Activated T-helper 17 cell treated with anti-CD3 and anti-CD28 coated beads, Interleukin-2, amount 50 U/mL, for 72 hours (primary cell): Measurements from ENCODE around the gene EPB41L5. TPM values are rescaled to one million over a fixed set of nuclear protein-coding genes. Genes with fewer than 3 reads are reported as not detected.
"Not testable (repeated sequence)": the region's sequence is repeated elsewhere in the genome, so short reads cannot be mapped to it uniquely, and the experiment has no call there.

Experiments
- ATAC-seq: fragments of 150-1000 bp; cut with Tn5 transposase; replicated peaks from 2 replicates; pipeline ENCODE4 v1.10.0; 2021; ENCODE audit warnings: mild to moderate bottlenecking, moderate library complexity
- H3K27ac Mint-ChIP-seq: one replicate; pipeline ENCODE4 v1.8.0; 2022; ENCODE audit warnings: mixed read lengths
- H3K27me3 Mint-ChIP-seq: one replicate; pipeline ENCODE4 v1.8.0; 2022; ENCODE audit warnings: mixed read lengths
- H3K36me3 Mint-ChIP-seq: one replicate; pipeline ENCODE4 v1.8.0; 2022; ENCODE audit warnings: low read depth, mild to moderate bottlenecking, mixed read lengths
- H3K4me1 Mint-ChIP-seq: one replicate; pipeline ENCODE4 v1.8.0; 2022; ENCODE audit warnings: mixed read lengths
- H3K4me3 Mint-ChIP-seq: one replicate; pipeline ENCODE4 v1.8.0; 2022; ENCODE audit warnings: mild to moderate bottlenecking, mixed read lengths
- H3K9me3 Mint-ChIP-seq: one replicate; pipeline ENCODE4 v1.8.0; 2022; ENCODE audit warnings: mixed read lengths
- total RNA-seq, 2 donors: library from RNA; stranded (reverse); gene quantifications; one replicate each; pipeline ENCODE4 v1.2.3, GENCODE V29; 2022

The EPB41L5 gene
- 1 to 10 TPM; 1.9 to 2.4 TPM for total RNA-seq

GRCh38 chr2:120012771-120013596, at the start of gene EPB41L5:
Gene EPB41L5, plus strand, starts transcription at chr2:120013077. Its CDS starts 6,008 bp downstream, at chr2:120019085.
- peak; percentile 97 for ATAC-seq
- Mint-ChIP-seq H3K9me3 (no peaks in the 10 kb centered on the region), H3K4me1 (peaks cover 6% of the 10 kb centered on the region), H3K36me3 (no peaks in the 10 kb centered on the region), H3K4me3 (peak within 1 kb of the TSS; percentile 81), H3K27me3 (no peaks in the 10 kb centered on the region), H3K27ac (no peak within 1 kb of the TSS)

DNA sequence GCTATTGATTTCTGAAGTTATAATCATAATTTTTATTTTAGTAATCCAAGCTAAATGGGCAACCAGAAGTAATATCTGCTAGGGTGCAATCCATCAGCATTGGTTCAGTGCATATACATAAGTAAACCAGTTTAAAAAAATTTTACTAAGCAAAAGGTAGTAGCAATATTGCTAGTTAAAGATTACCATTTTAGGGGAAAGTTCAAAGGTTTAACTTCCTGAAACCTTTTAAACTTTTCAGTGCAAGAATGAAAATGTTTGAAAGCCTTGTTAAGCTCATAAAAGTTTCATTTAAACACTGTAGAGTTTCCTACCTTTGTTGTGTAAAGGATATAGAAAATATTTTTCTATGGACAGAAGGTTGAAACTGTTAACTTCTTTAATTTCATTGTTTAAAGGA, 31.0 kb upstream of the EPB41L5 start:
- Mint-ChIP-seq H3K4me3 (no peak overlapping the region), H3K4me1 (no peaks in the 10 kb centered on the region), H3K9me3 (no peaks in the 10 kb centered on the region), H3K36me3 (peaks cover 8% of the 10 kb centered on the region), H3K27me3 (no peaks in the 10 kb centered on the region), H3K27ac (no peak overlapping the region)
- no peak for ATAC-seq

DNA sequence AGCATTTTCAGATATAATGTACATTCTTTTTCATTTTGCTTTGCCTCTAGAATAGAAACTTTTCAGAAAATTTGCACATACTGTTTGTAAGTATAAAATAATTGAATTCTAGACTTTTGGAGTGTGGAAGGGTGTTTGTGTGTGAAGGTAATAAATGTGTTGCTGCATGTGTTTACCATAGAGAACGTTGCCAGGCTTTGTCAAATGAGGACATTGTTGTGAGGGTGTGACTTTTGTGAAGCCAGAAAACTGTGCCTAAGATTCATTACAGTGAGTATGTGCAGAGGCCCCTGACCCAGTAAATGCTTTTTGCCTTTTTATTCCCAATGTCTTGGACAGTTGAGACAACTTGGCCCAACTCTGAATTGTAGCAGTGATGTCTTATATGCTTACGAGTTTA, 30.4 kb upstream of the EPB41L5 start:
- ATAC-seq, result no peak
- no peak overlapping the region for H3K27ac Mint-ChIP-seq
- no peaks in the 10 kb centered on the region for H3K27me3 Mint-ChIP-seq
- no peaks in the 10 kb centered on the region for H3K9me3 Mint-ChIP-seq
- no peak overlapping the region for H3K4me3 Mint-ChIP-seq
- H3K36me3 Mint-ChIP-seq, result peaks cover 2% of the 10 kb centered on the region
- H3K4me1 Mint-ChIP-seq, result no peaks in the 10 kb centered on the region

GRCh38 chr2:119983108-119983507, 29.8 kb upstream of the EPB41L5 start:
- Mint-ChIP-seq H3K9me3 (no peaks in the 10 kb centered on the region), H3K27me3 (no peaks in the 10 kb centered on the region), H3K36me3 (no peaks in the 10 kb centered on the region), H3K27ac (no peak overlapping the region), H3K4me1 (no peaks in the 10 kb centered on the region), H3K4me3 (no peak overlapping the region)
- ATAC-seq, result no peak

DNA sequence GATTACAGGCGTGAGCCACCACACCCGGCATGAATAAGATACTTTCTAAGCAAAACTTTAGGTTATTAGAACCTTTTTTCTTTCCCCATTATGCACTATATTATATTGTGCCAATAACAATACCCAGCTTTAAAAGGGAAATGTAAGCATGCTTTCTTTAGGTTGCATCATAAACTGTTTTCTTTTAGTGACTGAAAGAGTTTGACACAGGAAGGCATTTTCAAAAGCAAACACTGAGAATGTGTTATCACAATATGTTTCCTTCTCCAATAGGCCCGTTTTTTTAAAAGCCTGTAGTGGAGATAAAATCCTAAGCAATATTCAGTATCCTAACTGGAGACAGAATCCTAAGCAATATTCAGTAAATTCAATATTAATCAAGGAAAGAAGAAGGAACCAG, 16.7 kb upstream of the EPB41L5 start:
- Mint-ChIP-seq H3K27me3 (peaks cover 4% of the 10 kb centered on the region), H3K36me3 (no peaks in the 10 kb centered on the region), H3K9me3 (no peaks in the 10 kb centered on the region), H3K4me1 (no peaks in the 10 kb centered on the region), H3K27ac (no peak overlapping the region), H3K4me3 (no peak overlapping the region)
- no peak for ATAC-seq

GRCh38 chr2:119996896-119997891, 15.7 kb upstream of the EPB41L5 start:
- H3K27me3 Mint-ChIP-seq, H3K4me3 Mint-ChIP-seq, ATAC-seq, H3K27ac Mint-ChIP-seq, H3K9me3 Mint-ChIP-seq, H3K4me1 Mint-ChIP-seq, H3K36me3 Mint-ChIP-seq: not testable (repeated sequence)

- ATAC-seq, result no peak
- no peak overlapping the region for H3K4me3 Mint-ChIP-seq
- H3K36me3 Mint-ChIP-seq, result no peaks in the 10 kb centered on the region
- H3K4me1 Mint-ChIP-seq, result no peaks in the 10 kb centered on the region
- H3K9me3 Mint-ChIP-seq, result no peaks in the 10 kb centered on the region
- no peak overlapping the region for H3K27ac Mint-ChIP-seq
- no peaks in the 10 kb centered on the region for H3K27me3 Mint-ChIP-seq
These were observed 11.4 kb upstream of the EPB41L5 start for GRCh38 chr2:120001471-120001870.

DNA sequence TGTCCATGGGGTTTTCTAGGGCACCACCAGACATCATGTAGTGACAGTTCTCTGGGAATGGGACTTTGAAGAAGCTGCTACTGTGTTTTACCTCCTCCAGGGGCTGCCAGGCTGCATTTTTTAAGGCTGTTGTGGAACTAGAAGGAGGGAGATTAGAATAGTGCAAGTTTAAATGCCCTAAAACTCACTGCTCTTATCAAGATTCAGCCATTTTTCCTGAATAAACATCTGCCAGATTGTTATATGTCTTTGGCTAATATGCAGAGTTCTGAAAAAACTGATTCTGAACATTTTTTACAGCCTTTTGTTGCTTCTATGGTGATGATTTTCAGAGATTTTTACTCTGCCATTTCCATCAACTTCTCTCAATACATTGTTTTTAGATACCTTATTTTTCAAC, 8.6 kb upstream of the EPB41L5 start:
- no peak for ATAC-seq
- H3K4me1 Mint-ChIP-seq, result no peaks in the 10 kb centered on the region
- H3K27ac Mint-ChIP-seq, result no peak overlapping the region
- no peaks in the 10 kb centered on the region for H3K36me3 Mint-ChIP-seq
- no peak overlapping the region for H3K4me3 Mint-ChIP-seq
- H3K9me3 Mint-ChIP-seq, result no peaks in the 10 kb centered on the region
- H3K27me3 Mint-ChIP-seq, result no peaks in the 10 kb centered on the region

DNA sequence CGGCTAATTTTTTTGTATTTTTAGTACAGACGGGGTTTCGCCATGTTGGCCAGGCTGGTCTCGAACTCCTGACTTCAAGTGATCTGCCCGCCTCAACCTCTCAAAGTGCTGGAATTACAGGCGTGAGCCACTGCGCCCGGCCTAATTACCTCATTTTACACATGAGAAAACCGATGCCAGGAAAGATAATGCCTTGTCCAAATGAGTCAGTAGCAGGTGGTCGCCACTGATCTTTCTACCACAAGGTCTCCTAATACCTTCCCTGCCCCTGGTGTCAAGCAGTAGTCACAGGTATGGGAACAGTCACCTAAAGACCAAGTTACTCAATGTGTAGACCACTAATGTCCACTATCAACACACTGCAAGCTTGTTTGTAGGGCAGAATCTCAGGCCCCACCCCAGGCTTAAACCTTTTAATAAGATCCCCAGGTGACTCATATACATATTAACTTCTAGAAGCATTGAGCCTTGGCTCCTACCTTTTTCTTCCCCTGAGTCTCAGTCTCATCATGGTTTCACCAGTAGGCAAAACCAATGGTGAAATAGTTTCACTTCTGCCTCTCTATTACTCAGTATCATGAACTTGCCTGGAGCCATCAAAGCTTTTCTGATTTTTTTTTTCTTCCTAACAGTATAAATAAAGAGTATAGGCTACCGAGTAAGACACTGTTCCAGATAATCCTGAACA, 6.9 kb upstream of the EPB41L5 start:
- Mint-ChIP-seq H3K27ac (no peak overlapping the region), H3K36me3 (no peaks in the 10 kb centered on the region), H3K4me3 (no peak overlapping the region), H3K4me1 (no peaks in the 10 kb centered on the region), H3K27me3 (no peaks in the 10 kb centered on the region), H3K9me3 (no peaks in the 10 kb centered on the region)
- ATAC-seq, result peak; percentile 60

- Mint-ChIP-seq H3K36me3 (no peaks in the 10 kb centered on the region), H3K27ac (no peak overlapping the region), H3K4me1 (peaks cover 6% of the 10 kb centered on the region), H3K9me3 (no peaks in the 10 kb centered on the region), H3K27me3 (no peaks in the 10 kb centered on the region), H3K4me3 (no peak overlapping the region)
- ATAC-seq, result no peak
These were observed 5.0 kb upstream of the EPB41L5 start for GRCh38 chr2:120007851-120008250.

DNA sequence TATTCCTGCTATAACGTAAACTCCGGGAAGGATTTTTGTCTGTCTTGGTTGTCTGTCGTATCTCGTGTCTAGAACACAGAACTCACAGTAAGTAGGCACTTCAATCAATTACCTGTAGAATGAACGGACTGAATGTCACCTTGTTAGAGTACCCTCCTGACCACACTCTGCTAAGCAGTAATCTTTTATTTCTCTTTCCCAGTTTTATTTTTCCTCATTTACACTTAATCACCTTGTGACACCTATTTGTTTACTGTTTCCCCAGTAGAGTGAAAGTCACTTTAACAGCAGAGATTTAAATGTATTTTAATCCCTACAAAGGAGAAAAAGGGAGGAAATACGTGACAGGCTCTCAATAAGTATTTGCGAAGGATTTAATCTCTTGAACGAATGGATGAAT, 514 bp upstream of the EPB41L5 start:
- H3K27ac Mint-ChIP-seq, result no peak overlapping the region
- no peaks in the 10 kb centered on the region for H3K27me3 Mint-ChIP-seq
- peak overlapping the region; percentile 81 for H3K4me3 Mint-ChIP-seq
- peaks cover 6% of the 10 kb centered on the region for H3K4me1 Mint-ChIP-seq
- no peaks in the 10 kb centered on the region for H3K36me3 Mint-ChIP-seq
- no peaks in the 10 kb centered on the region for H3K9me3 Mint-ChIP-seq
- no peak for ATAC-seq

DNA sequence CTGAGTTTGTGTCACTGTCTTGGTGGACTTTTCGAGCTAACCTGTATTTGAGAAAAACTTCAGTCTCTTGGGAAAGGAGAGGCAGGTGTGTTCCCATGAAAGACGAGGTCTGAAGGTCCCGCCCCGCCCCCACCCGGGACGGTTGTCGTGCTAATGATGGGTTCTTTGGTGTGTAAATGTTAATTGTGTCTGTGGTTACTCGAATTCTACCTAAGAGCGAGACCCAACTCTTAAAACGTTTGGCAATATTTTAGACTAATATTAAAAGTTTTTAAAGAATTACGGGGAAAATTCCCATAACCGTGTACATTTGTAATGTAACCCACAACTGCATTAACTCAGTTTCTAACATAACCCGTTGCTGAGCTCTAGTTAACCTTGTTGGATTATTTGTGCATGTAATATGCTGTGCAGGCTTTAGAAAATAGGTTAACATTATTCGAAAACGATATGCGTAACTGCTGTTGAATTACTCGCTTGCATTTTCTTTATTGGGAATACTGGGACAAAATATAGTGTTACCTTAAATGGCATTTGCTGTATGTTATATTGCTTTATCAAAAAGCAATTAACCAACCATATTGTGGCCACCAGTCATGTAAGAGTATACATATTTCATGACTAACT, 833 bp downstream of the EPB41L5 start:
- H3K27me3 Mint-ChIP-seq, result no peaks in the 10 kb centered on the region
- ATAC-seq, result no peak
- no peak overlapping the region for H3K27ac Mint-ChIP-seq
- H3K4me3 Mint-ChIP-seq, result peak overlapping the region; percentile 81
- H3K4me1 Mint-ChIP-seq, result peaks cover 6% of the 10 kb centered on the region
- no peaks in the 10 kb centered on the region for H3K36me3 Mint-ChIP-seq
- H3K9me3 Mint-ChIP-seq, result no peaks in the 10 kb centered on the region

DNA sequence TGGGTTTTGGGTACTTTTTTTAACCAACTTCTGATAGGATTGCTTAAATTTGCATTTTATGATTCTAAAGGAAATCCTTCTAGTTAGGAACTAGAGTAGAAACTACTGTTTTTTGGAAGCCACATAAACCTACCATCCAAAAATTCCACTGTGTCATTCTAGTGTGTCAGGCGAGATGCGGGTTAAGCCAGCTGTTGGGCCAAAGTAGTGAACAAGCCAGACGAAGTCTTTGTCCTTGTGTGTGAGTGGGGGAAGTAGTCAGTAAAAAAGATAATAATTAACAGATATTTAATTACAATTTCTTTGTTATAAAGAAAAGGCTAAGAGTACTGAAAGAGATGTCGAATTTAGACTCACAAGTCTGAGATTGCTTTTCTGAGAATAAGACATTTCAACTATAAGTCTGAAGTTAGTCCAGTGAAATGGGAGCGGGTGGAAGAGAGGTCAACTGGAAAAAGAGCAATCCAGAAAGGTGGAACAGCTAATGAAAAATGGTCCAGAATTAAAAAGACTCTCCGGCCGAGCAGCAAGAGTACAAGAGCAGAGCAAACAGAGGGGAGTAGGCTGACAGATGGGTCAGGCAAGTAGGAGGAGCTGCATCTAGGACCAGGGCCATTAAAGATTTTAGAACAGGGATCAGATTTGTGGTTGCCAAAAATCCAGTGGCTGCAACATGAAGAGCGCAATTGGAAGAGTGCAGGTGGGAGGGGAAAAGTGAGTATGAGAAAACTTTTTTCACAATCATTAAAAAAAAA, 1.5 kb downstream of the EPB41L5 start:
- no peak for ATAC-seq
- Mint-ChIP-seq H3K27me3 (no peaks in the 10 kb centered on the region), H3K4me3 (peak overlapping the region; percentile 81), H3K27ac (no peak overlapping the region), H3K36me3 (no peaks in the 10 kb centered on the region), H3K9me3 (no peaks in the 10 kb centered on the region), H3K4me1 (peaks cover 10% of the 10 kb centered on the region)
